ENCODE measurements around the gene ULBP1. TPM values are rescaled to one million over a fixed set of nuclear protein-coding genes. Genes with fewer than 3 reads are reported as not detected.

Gene ULBP1
- total RNA-seq, 1 experiment from 2014 or later = 1.6 TPM

DNA sequence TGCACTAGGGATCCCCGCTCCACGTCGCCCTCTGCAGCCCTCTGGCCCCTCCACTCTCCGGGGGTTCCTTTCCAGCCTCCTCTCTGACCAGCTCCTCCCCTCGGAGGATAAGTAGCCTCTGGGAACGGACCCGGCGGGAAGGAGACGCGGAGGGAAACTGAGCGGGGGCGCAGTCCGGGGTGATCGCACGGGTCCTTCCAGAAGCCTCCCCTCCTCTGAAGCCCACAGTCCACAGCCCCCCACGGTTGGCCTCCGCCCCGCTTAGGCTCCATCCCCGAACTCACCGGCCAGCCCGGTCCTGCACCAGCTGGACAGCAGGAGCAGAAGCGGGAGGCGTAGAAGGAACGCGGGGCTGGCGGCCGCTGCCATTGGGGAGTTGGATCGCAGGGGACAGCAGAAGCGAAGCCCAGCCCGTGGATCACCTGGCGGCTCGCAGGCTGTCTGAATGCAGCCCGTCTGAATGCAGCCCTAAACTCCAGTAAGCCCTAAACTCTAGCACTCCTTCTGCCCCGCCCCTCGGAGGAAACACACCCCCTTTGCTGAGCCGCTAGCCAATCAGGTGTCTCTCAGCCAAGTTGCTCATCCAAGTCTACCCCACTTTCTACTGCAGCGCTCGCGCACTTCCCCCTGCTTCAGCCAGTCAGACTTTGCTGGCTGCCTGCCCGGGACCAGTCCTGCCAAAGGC lies 41.0 kb upstream of the ULBP1 start, which contains the start of gene RAET1G:
Gene RAET1G (minus strand): TSS at position 480 of the 685 bp plus-strand sequence. CDS start 111 bp downstream, at position 369.
- Histone ChIP-seq H3K27me3 (ENCODE audit: insufficient read depth, low read length) (peaks cover 47% of the 10 kb centered on the region), H3K4ac (ENCODE audit: low read depth, low read length) (no peak within 1 kb of the TSS), H3K18ac (ENCODE audit: insufficient read length, low read depth, low read length) (no peak within 1 kb of the TSS), H2AFZ (ENCODE audit: low read length) (no peak within 1 kb of the TSS), H4K5ac (ENCODE audit: insufficient read length, low read depth, low read length) (no peak within 1 kb of the TSS), H3K79me1 (ENCODE audit: insufficient read depth, low read depth, low read length, poor library complexity, severe bottlenecking) (no peaks in the 10 kb centered on the region), H4K91ac (ENCODE audit: insufficient read length, low read depth, low read length) (no peak within 1 kb of the TSS), H3K14ac (ENCODE audit: insufficient read depth, low read length) (no peak within 1 kb of the TSS), H3K79me2 (ENCODE audit: insufficient read depth, low read length) (no peaks in the 10 kb centered on the region), H2BK12ac (ENCODE audit: insufficient read length, low read depth, low read length) (no peak within 1 kb of the TSS), H3T11ph (ENCODE audit: low read length) (no peak within 1 kb of the TSS), H3K9me3 (ENCODE audit: control insufficient read depth, low read depth, low read length) (no peaks in the 10 kb centered on the region), H2BK20ac (ENCODE audit: low read depth, low read length, poor library complexity, severe bottlenecking) (no peak within 1 kb of the TSS), H3K4me2 (ENCODE audit: insufficient read depth, insufficient read length, low read length) (peak within 1 kb of the TSS; percentile 78), H3K23ac (ENCODE audit: insufficient read length, low read depth, low read length) (no peak within 1 kb of the TSS), H3K9ac (ENCODE audit: extremely low read depth, insufficient read length, low read length) (no peak within 1 kb of the TSS), H2BK5ac (ENCODE audit: insufficient read length, low read length) (no peak within 1 kb of the TSS), H3K56ac (ENCODE audit: insufficient read length, low read depth, low read length) (no peak within 1 kb of the TSS), H2AK5ac (ENCODE audit: insufficient read length, low read length) (no peak within 1 kb of the TSS), H4K8ac (replicated peaks; ENCODE audit: insufficient read length, low read depth, low read length) (no peak within 1 kb of the TSS), H3K27ac (ENCODE audit: insufficient read length, low read depth, low read length) (no peak within 1 kb of the TSS), H2BK120ac (ENCODE audit: low read depth, low read length, poor library complexity, severe bottlenecking) (no peak within 1 kb of the TSS), H2BK15ac (ENCODE audit: low read depth, low read length) (no peak within 1 kb of the TSS), H3K4me1 (ENCODE audit: insufficient read depth, low read length) (no peaks in the 10 kb centered on the region), H4K20me1 (ENCODE audit: control insufficient read depth, insufficient read depth, insufficient read length) (no peaks in the 10 kb centered on the region), H3K23me2 (ENCODE audit: insufficient read length, low read depth, low read length, poor library complexity, severe bottlenecking) (peaks cover 19% of the 10 kb centered on the region)
- H3K36me3 Mint-ChIP-seq (ENCODE audit: insufficient read depth in 1 of 3, low read depth in 3 of 3) = no peaks in the 10 kb centered on the region; a peak in 1 of 7 replicates
- no peak within 1 kb of the TSS; a peak in 1 of 7 replicates for H3K27ac Mint-ChIP-seq
- H3K9me3 Mint-ChIP-seq = peaks cover 4 to 6% of the 10 kb centered on the region in 2 experiments; a peak in 4 of 5 replicates
- TF ChIP-seq, protein P1, sequence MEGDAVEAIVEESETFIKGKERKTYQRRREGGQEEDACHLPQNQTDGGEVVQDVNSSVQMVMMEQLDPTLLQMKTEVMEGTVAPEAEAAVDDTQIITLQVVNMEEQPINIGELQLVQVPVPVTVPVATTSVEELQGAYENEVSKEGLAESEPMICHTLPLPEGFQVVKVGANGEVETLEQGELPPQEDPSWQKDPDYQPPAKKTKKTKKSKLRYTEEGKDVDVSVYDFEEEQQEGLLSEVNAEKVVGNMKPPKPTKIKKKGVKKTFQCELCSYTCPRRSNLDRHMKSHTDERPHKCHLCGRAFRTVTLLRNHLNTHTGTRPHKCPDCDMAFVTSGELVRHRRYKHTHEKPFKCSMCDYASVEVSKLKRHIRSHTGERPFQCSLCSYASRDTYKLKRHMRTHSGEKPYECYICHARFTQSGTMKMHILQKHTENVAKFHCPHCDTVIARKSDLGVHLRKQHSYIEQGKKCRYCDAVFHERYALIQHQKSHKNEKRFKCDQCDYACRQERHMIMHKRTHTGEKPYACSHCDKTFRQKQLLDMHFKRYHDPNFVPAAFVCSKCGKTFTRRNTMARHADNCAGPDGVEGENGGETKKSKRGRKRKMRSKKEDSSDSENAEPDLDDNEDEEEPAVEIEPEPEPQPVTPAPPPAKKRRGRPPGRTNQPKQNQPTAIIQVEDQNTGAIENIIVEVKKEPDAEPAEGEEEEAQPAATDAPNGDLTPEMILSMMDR (conservative IDR thresholded peaks at IDR 0.05) = no peak
- no CpG with 5 or more reads among the region's 40 CpGs for WGBS (ENCODE audit: extremely low coverage, insufficient read length, low lambda C conversion rate)
- H3K4me3 Mint-ChIP-seq = peak within 1 kb of the TSS; percentile 69 to 87
- peaks cover 94% of the 10 kb centered on the region for H3K27me3 Mint-ChIP-seq (ENCODE audit: low read depth)
- DNase-seq = peak; percentile 97
- H3K4me1 Mint-ChIP-seq = peaks cover 12 to 19% of the 10 kb centered on the region in 2 experiments

Data from H9 (cell line).